Hepatocyte (in vitro differentiated cells): ENCODE measurements around the gene AGPS.

Source experiments
- EZH2 ChIP-seq: fragments of 200-600 bp; sonication (generic); IDR thresholded peaks from 2 replicates; pipeline ENCODE4 v1.6.1; 2016; ENCODE audit warnings: antibody characterized with exemption, mild to moderate bottlenecking, borderline replicate concordance
- EZH2phosphoT487 ChIP-seq: fragments of 200-600 bp; sonication (generic); IDR thresholded peaks from one replicate; pipeline ENCODE4 v1.6.1; 2018; ENCODE audit warnings: antibody characterized with exemption, mild to moderate bottlenecking, low read depth, moderate library complexity; ENCODE audit not compliant: unreplicated experiment, severe bottlenecking
- TF ChIP-seq, protein P1 (sequence below): fragments of 200-600 bp; sonication (generic); IDR thresholded peaks from 2 replicates; pipeline ENCODE4 v1.5.1; 2016; ENCODE audit warnings: antibody characterized with exemption, mild to moderate bottlenecking; ENCODE audit not compliant: poor library complexity

- TF ChIP-seq, protein P1, sequence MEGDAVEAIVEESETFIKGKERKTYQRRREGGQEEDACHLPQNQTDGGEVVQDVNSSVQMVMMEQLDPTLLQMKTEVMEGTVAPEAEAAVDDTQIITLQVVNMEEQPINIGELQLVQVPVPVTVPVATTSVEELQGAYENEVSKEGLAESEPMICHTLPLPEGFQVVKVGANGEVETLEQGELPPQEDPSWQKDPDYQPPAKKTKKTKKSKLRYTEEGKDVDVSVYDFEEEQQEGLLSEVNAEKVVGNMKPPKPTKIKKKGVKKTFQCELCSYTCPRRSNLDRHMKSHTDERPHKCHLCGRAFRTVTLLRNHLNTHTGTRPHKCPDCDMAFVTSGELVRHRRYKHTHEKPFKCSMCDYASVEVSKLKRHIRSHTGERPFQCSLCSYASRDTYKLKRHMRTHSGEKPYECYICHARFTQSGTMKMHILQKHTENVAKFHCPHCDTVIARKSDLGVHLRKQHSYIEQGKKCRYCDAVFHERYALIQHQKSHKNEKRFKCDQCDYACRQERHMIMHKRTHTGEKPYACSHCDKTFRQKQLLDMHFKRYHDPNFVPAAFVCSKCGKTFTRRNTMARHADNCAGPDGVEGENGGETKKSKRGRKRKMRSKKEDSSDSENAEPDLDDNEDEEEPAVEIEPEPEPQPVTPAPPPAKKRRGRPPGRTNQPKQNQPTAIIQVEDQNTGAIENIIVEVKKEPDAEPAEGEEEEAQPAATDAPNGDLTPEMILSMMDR = no peak
- TF ChIP-seq EZH2 (no peak), EZH2phosphoT487 (no peak)
Measured at GRCh38 chr2:177347570-177347969, 45.0 kb upstream of the AGPS start.
